ENCODE measurements around the gene STON2.

STON2 gene

DNA sequence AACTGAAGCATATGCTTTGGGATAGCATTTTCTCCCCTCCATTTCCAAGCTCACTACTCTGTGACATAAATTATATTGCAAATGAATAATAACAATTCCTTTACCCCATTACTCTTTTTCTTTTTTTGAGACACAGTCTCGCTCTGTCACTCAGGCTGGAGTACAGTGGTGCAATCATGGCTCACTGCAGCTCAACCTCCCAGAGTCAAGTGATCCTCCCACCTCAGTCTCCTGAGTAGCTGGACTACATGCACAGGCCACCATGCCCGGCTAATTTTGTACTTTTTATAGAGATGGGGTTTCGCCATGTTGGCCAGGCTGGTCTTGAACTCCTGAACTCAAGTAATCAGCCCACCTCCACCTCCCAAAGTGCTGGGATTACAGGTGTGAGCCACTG, 130.1 kb downstream of the STON2 start:
- Histone ChIP-seq H3K36me3 (peaks cover 10% of the 10 kb centered on the region), H3K27me3 (no peaks in the 10 kb centered on the region), H3K4me3 (ENCODE audit: low read depth, low read length) (no peak overlapping the region), H3K4me1 (peaks cover 30% of the 10 kb centered on the region), H3K9me3 (no peaks in the 10 kb centered on the region)
- TF ChIP-seq, protein P1, sequence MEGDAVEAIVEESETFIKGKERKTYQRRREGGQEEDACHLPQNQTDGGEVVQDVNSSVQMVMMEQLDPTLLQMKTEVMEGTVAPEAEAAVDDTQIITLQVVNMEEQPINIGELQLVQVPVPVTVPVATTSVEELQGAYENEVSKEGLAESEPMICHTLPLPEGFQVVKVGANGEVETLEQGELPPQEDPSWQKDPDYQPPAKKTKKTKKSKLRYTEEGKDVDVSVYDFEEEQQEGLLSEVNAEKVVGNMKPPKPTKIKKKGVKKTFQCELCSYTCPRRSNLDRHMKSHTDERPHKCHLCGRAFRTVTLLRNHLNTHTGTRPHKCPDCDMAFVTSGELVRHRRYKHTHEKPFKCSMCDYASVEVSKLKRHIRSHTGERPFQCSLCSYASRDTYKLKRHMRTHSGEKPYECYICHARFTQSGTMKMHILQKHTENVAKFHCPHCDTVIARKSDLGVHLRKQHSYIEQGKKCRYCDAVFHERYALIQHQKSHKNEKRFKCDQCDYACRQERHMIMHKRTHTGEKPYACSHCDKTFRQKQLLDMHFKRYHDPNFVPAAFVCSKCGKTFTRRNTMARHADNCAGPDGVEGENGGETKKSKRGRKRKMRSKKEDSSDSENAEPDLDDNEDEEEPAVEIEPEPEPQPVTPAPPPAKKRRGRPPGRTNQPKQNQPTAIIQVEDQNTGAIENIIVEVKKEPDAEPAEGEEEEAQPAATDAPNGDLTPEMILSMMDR (IDR thresholded peaks at IDR 0.05; ENCODE audit: low read depth, low read length), result no peak
- DNase-seq, result no peak

DNA sequence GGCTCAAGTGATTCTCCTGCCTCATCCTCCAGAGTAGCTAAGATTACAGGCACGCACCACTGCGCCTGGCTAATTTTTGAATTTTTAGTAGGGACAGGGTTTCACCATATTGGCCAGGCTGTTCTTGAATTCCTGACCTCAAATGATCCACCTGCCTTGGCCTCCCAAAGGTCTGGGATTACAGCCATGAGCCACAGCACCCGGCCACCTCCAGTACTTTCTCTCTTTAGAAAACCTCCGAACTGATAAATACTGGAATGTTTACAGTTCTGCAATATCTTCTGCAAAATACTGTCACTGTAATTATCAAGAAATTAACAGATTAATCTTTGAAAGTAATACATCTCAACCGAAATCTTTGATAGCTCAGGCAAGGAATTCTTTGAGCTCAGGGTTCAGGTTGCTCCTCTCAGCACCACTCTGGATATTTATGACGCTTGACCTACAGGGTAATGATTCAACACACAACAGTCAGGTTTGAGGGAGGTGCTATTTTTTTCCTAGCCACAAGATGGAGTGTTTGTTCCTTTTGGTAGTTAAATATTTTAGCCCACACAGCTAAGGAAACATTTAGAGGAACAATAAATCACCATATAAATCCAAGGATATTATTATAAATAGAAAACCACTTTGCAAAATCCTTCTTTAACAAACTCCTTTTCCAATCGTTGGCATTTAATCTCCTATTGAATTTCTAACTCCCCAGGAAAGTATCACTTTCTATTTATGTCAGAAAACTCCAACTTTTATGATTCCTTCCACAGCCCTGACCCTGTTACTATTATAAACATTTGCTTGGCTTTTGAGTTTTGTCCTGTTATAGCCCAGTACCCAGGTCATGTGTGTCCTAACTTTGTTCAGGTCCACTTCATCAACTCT, 130.8 kb downstream of the STON2 start:
- TF ChIP-seq, protein P1 (IDR thresholded peaks at IDR 0.05; ENCODE audit: low read depth, low read length), result peak; percentile 84
- Histone ChIP-seq H3K27me3 (no peaks in the 10 kb centered on the region), H3K36me3 (peaks cover 10% of the 10 kb centered on the region), H3K4me1 (peaks cover 24% of the 10 kb centered on the region), H3K4me3 (ENCODE audit: low read depth, low read length) (no peak overlapping the region), H3K9me3 (no peaks in the 10 kb centered on the region)
- DNase-seq, result peak; percentile 37

DNA sequence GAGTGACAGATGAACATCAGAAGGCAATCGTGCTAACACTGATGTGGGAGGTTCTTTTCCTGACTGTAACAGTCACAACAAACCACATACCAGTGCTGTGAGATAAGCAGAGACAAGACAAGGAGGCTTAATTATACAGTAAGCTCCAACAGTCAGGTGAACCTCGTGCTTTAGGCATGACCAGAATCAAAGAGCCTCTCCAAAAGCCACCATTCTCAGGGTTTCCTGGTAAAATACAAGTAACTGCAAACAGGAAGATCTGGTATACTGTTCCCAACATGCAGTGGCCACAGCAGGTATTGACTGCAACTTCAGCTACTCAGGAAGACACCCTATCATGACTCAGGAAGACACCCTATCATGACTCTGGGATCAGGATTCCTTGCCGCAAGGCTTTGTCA, 132.1 kb downstream of the STON2 start:
- peaks cover 10% of the 10 kb centered on the region for H3K36me3 ChIP-seq
- DNase-seq, result no peak
- peaks cover 12% of the 10 kb centered on the region for H3K4me1 ChIP-seq
- H3K9me3 ChIP-seq, result no peaks in the 10 kb centered on the region
- H3K27me3 ChIP-seq, result no peaks in the 10 kb centered on the region
- H3K4me3 ChIP-seq (ENCODE audit: low read depth, low read length), result no peak overlapping the region
- TF ChIP-seq, protein P1 (IDR thresholded peaks at IDR 0.05; ENCODE audit: low read depth, low read length), result no peak

DNA sequence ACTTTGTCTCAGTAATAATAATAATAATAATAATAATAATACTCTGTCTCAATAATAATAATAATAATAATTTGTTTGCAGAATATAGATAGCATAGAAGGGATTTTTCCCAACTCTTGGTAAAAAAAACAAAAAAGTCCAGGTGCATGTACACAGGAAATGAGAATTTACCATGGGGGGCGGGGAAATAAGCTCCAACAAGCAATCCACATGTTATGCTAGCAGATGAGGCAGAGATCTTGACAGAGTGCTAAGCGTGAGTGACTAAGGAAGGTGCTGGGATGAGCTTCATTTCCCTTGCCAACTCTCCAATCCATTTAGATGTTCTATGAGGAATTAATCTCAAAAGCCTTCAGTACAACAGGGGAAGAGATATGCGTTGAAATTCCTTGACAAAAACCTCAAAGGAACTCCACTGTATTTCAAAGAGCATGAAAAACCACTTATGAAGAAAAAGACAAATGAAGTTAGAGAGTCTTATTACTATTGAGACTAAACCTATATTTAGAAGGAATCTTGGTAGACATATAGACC, 134.4 kb downstream of the STON2 start:
- TF ChIP-seq, protein P1 (IDR thresholded peaks at IDR 0.05; ENCODE audit: low read depth, low read length), result no peak

DNA sequence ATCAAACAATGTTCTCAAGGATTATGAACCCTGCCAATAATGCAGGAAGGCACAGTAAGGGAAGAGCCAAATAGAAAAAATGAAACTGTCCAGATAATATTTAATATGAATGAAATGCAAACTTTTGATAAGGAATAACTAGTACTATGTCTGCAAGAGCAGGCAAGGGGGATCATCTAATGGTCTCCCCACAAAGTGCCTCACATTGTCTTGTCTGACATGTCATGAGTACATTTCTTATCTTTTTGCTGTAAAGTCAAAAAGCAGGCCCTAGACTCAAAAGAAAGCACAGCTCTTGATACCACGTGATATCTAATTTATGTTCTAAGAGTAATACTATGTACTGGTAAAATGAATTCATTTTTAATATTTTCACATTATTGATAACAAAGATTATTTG, 135.5 kb downstream of the STON2 start:
- H3K4me1 ChIP-seq, result no peaks in the 10 kb centered on the region
- no peaks in the 10 kb centered on the region for H3K27me3 ChIP-seq
- H3K9me3 ChIP-seq, result no peaks in the 10 kb centered on the region
- peaks cover 9% of the 10 kb centered on the region for H3K36me3 ChIP-seq
- no peak for DNase-seq
- TF ChIP-seq, protein P1 (IDR thresholded peaks at IDR 0.05; ENCODE audit: low read depth, low read length), result no peak
- H3K4me3 ChIP-seq (ENCODE audit: low read depth, low read length), result no peak overlapping the region

More for the DNA sequence above, 134.4 kb downstream of the STON2 start:
- Histone ChIP-seq H3K36me3 (peaks cover 16% of the 10 kb centered on the region), H3K27me3 (no peaks in the 10 kb centered on the region), H3K4me1 (no peaks in the 10 kb centered on the region), H3K9me3 (no peaks in the 10 kb centered on the region), H3K4me3 (ENCODE audit: low read depth, low read length) (no peak overlapping the region)
- DNase-seq, result no peak

All from BE2C (cell line).